Peyer's patch (tissue), 4 donors: ENCODE results near the gene SZT2. TPM values are rescaled to one million over a fixed set of nuclear protein-coding genes. Genes with fewer than 3 reads are reported as not detected.

Experiments used
- DNase-seq, 3 donors: peaks; one replicate each; pipeline ENCODE4 v3.0.0-alpha.2; 2017 to 2019
- H3K27ac ChIP-seq, 4 donors: fragments of 200-600 bp; sonication (generic); one replicate each; pipeline ENCODE4 v1.5.1; 2016 to 2019
- H3K27me3 ChIP-seq, 2 donors: fragments of 200-600 bp; sonication (generic); one replicate each; pipeline ENCODE4 v1.5.1; 2019
- H3K36me3 ChIP-seq, 3 donors: fragments of 200-600 bp; sonication (generic); one replicate each; pipeline ENCODE4 v1.5.1; 2016 to 2019
- H3K4me1 ChIP-seq, 4 donors: fragments of 200-600 bp; sonication (generic); one replicate each; pipeline ENCODE4 v1.5.1; 2016 to 2019
- H3K4me3 ChIP-seq, 4 donors: fragments of 200-600 bp; sonication (generic); 1 replicate in 3 of 4; 2 replicates in 1 of 4; pipeline ENCODE4 v1.5.1; 2016 to 2019; ENCODE audit warnings: mild to moderate bottlenecking in 1 of 4
- H3K9me3 ChIP-seq, 4 donors: fragments of 200-600 bp; sonication (generic); one replicate each; pipeline ENCODE4 v1.5.1; 2016 to 2019; ENCODE audit warnings: mild to moderate bottlenecking in 1 of 4
- POLR2A ChIP-seq, 2 donors: fragments of 450-650 bp; IDR thresholded peaks; one replicate each; pipeline ENCODE4 v1.5.1; 2017; ENCODE audit warnings: antibody characterized with exemption in 2 of 2, mild to moderate bottlenecking in 2 of 2, moderate library complexity in 2 of 2
- total RNA-seq, 4 donors: library from RNA; depleted of rRNA; stranded (reverse); fragments of >200 nt; gene quantifications; one replicate each; pipeline ENCODE4 v1.1.0, GENCODE V29; 2016
- TF ChIP-seq, protein P1 (sequence below), 6 experiments: fragments of 450-650 bp in 4 of 6; fragments of 200-600 bp in 2 of 6; sonication (generic) in 1 of 6; IDR thresholded peaks; one replicate each; pipeline ENCODE4 v1.5.1; 2017 to 2019; ENCODE audit warnings: antibody characterized with exemption in 6 of 6, mild to moderate bottlenecking in 3 of 6, moderate library complexity in 1 of 6

The SZT2 gene
- total RNA-seq, 4 donors from 2014 or later, result 76.9 to 129 (median 104) TPM

DNA sequence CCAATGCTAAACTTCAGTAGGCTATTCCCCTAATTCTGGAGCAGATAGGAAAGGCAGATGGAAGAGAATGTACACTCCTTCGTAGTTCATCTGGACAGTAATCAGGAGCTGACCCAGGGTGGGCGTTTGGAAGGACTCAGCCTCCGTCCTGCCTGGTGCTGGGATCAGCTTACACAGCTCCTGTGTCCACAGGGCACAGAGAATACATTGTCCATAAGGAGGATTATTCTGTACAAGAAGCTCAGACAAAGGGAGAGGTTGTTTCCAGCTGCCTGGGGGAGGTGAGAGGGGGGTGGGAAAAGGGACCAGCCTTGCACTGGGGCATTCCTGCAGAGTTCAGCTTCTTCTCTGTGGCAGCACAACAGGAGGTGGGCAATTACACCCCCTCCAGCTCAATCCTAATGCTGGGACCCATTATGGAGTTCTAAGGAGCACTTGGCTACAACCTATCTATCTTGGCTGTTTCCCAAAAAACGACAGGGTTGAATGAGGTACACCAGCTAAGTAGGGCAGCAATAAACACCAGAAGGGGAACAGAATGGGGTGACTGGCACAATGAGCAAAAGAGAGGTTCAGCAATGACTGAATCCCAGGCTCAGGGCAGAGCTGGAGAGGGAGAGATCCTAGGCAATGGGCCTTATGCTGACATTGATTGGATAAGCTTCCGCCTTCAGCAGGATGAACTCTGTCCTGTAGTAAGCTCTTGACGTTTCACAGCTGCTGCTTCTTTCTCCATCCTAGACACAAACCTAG lies 7.5 kb upstream of the SZT2 start:
- Histone ChIP-seq H3K4me3 (no peak overlapping the region), H3K27me3 (no peaks in the 10 kb centered on the region), H3K27ac (peak overlapping the region in 1 of 4 donors; percentile 35), H3K9me3 (no peaks in the 10 kb centered on the region), H3K4me1 (peaks cover 0 to 8% (median 0%) of the 10 kb centered on the region in 4 donors), H3K36me3 (peaks cover 0 to 41% (median 0%) of the 10 kb centered on the region in 3 donors)
- TF ChIP-seq POLR2A (IDR thresholded peaks at IDR 0.05), result no peak
- TF ChIP-seq, protein P1, sequence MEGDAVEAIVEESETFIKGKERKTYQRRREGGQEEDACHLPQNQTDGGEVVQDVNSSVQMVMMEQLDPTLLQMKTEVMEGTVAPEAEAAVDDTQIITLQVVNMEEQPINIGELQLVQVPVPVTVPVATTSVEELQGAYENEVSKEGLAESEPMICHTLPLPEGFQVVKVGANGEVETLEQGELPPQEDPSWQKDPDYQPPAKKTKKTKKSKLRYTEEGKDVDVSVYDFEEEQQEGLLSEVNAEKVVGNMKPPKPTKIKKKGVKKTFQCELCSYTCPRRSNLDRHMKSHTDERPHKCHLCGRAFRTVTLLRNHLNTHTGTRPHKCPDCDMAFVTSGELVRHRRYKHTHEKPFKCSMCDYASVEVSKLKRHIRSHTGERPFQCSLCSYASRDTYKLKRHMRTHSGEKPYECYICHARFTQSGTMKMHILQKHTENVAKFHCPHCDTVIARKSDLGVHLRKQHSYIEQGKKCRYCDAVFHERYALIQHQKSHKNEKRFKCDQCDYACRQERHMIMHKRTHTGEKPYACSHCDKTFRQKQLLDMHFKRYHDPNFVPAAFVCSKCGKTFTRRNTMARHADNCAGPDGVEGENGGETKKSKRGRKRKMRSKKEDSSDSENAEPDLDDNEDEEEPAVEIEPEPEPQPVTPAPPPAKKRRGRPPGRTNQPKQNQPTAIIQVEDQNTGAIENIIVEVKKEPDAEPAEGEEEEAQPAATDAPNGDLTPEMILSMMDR (IDR thresholded peaks at IDR 0.05), result no peak
- DNase-seq, result no peak

- Histone ChIP-seq H3K9me3 (no peaks in the 10 kb centered on the region), H3K4me1 (peaks cover 0 to 12% (median 2%) of the 10 kb centered on the region in 4 donors), H3K4me3 (no peak overlapping the region), H3K27me3 (no peaks in the 10 kb centered on the region), H3K36me3 (peaks cover 0 to 42% (median 0%) of the 10 kb centered on the region in 3 donors), H3K27ac (no peak overlapping the region)
- no peak for TF ChIP-seq POLR2A (IDR thresholded peaks at IDR 0.05)
- TF ChIP-seq, protein P1 (IDR thresholded peaks at IDR 0.05), result peak in 3 of 6 experiments; percentile 49 to 57 (median 54)
- no peak for DNase-seq
These were observed 6.2 kb upstream of the SZT2 start for GRCh38 chr1:43383449-43383848.

- TF ChIP-seq POLR2A (IDR thresholded peaks at IDR 0.05), result no peak
- TF ChIP-seq, protein P1 (IDR thresholded peaks at IDR 0.05), result no peak
- Histone ChIP-seq H3K27ac (no peak overlapping the region), H3K9me3 (no peaks in the 10 kb centered on the region), H3K4me1 (peaks cover 0 to 29% (median 4%) of the 10 kb centered on the region in 4 donors), H3K36me3 (peaks cover 0 to 42% (median 0%) of the 10 kb centered on the region in 3 donors), H3K4me3 (no peak overlapping the region), H3K27me3 (no peaks in the 10 kb centered on the region)
- no peak for DNase-seq
These were observed 3.0 kb upstream of the SZT2 start for GRCh38 chr1:43386676-43387075.

DNA sequence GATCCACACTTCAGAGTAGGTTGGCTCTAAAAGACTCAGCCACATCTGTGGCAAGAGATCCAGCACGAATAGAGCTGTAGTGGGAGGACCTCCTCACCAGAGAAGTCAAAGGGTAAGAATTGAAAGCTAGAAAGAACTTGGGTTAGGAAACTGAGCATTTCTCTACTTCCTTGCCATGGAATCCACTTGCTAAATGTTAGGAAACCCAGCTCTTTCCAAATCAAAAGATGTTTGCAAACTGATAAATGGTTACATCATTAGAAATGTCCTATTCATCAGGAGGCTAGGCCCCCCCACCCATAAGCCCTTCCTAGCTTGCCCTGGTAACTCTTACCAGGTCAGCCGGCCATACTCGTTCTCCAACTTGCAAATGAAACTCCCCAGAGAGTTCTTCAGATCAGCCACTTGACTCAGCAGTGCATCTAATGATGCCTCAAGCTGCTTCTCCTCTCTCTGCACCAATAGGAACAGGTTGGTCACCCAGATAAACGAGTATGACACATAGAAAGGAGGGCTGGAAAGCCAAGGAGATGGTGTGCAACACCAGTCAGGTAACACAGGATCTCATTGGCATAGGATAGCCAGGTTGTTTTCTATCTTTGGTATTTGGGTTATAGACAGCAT lies 1.6 kb upstream of the SZT2 start:
- H3K9me3 ChIP-seq, result no peaks in the 10 kb centered on the region
- DNase-seq, result no peak
- peak overlapping the region in 1 of 4 donors; percentile 96 for H3K4me3 ChIP-seq
- H3K27ac ChIP-seq, result no peak overlapping the region
- H3K4me1 ChIP-seq, result peaks cover 0 to 21% (median 4%) of the 10 kb centered on the region in 4 donors
- no peak for TF ChIP-seq POLR2A (IDR thresholded peaks at IDR 0.05)
- TF ChIP-seq, protein P1 (IDR thresholded peaks at IDR 0.05), result no peak
- peaks cover 0 to 42% (median 0%) of the 10 kb centered on the region in 3 donors for H3K36me3 ChIP-seq
- H3K27me3 ChIP-seq, result no peaks in the 10 kb centered on the region

DNA sequence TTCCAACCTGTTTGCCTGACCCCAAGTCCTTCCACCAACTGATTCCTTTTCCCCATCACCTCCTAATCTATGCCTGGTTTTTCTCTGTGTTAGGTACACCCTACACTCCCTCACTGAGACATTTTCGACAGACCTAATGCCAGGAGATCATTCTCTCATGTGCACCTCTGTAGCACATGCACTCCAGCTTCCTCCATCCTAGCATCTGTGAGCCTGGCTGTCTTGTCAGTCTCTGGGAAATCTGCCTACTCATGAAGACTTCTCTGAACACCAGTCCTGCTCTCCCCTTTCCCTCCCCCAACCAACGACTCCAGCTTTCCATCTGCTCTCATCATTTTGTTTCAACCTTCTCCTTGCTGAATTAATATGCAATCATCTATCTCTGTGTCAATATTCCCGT lies 1.1 kb upstream of the SZT2 start:
- peaks cover 0 to 37% (median 0%) of the 10 kb centered on the region in 3 donors for H3K36me3 ChIP-seq
- no peak for DNase-seq
- no peaks in the 10 kb centered on the region for H3K9me3 ChIP-seq
- H3K4me1 ChIP-seq, result peaks cover 0 to 21% (median 4%) of the 10 kb centered on the region in 4 donors
- TF ChIP-seq POLR2A (IDR thresholded peaks at IDR 0.05), result no peak
- TF ChIP-seq, protein P1 (IDR thresholded peaks at IDR 0.05), result no peak
- peak overlapping the region; percentile 79 to 96 (median 92) for H3K4me3 ChIP-seq
- H3K27me3 ChIP-seq, result no peaks in the 10 kb centered on the region
- H3K27ac ChIP-seq, result no peak overlapping the region
